PC-9 (cell line): ENCODE data around the gene MYOF. TPM values are rescaled to one million over a fixed set of nuclear protein-coding genes. Genes with fewer than 3 reads are reported as not detected.
A peak's percentile ranks its signal among the peaks of the same experiment; 100 is the strongest.
"Not testable (repeated sequence)": the region's sequence is repeated elsewhere in the genome, so short reads cannot be mapped to it uniquely, and the experiment has no call there.

ENCODE experiments used
- BruUV-seq: library from RNA; stranded (reverse); fragments of 400-500 nt; replicated peaks from 2 replicates; lab custom pipeline; 2021; lab: Mats Ljungman, UMichigan
- CTCF ChIA-PET: fragments of 300-600 bp; sonication (Branson Sonifier 250); formaldehyde crosslinking; loops from one replicate; lab custom pipeline; 2022; ENCODE audit warnings: antibody characterized with exemption; lab: Charles Lee
- POLR2A ChIA-PET: fragments of 300-600 bp; sonication (Branson Sonifier 250); formaldehyde crosslinking; loops from one replicate; lab custom pipeline; 2022; ENCODE audit warnings: antibody characterized with exemption; ENCODE audit not compliant: unreplicated experiment; lab: Charles Lee
- DNase-seq, 2 experiments: peaks; one replicate each; pipeline versions ENCODE4 v3.0.0 to v3.0.0-alpha.2; 2015 to 2022; ENCODE audit warnings: mixed read lengths in 1 of 2
- H2AFZ ChIP-seq: fragments of 200-600 bp; sonication (generic); 2 replicates; pipeline ENCODE4 v1.8.1; 2017; ENCODE audit warnings: antibody characterized with exemption
- H3F3A ChIP-seq: fragments of 200-600 bp; sonication (generic); 2 replicates; pipeline ENCODE4 v1.8.1; 2017; ENCODE audit warnings: antibody characterized with exemption, mild to moderate bottlenecking, low read depth; ENCODE audit not compliant: insufficient read depth
- H3K27ac ChIP-seq: fragments of 200-600 bp; sonication (generic); 2 replicates; pipeline ENCODE4 v1.6.1; 2016; ENCODE audit warnings: mixed run types
- H3K27me3 ChIP-seq: fragments of 200-600 bp; sonication (generic); 2 replicates; pipeline ENCODE4 v1.6.1; 2016; ENCODE audit warnings: low read depth, mixed run types; ENCODE audit not compliant: insufficient read depth
- H3K36me3 ChIP-seq: fragments of 200-600 bp; sonication (generic); 2 replicates; pipeline ENCODE4 v1.6.1; 2016; ENCODE audit warnings: low read depth, mixed run types
- H3K4me1 ChIP-seq: fragments of 200-600 bp; sonication (generic); replicated peaks from 2 replicates; pipeline ENCODE4 v1.6.1; 2016; ENCODE audit warnings: mixed run types; ENCODE audit not compliant: insufficient read depth
- H3K4me2 ChIP-seq: fragments of 200-600 bp; sonication (generic); 2 replicates; pipeline ENCODE4 v1.6.1; 2017; ENCODE audit warnings: mixed run types
- H3K4me3 ChIP-seq: fragments of 200-600 bp; sonication (generic); 2 replicates; pipeline ENCODE4 v1.6.1; 2016; ENCODE audit warnings: mixed run types
- H3K79me2 ChIP-seq: fragments of 200-600 bp; sonication (generic); 2 replicates; pipeline ENCODE4 v1.6.1; 2017; ENCODE audit warnings: low read depth, mixed run types
- H3K9me2 ChIP-seq: fragments of 200-600 bp; sonication (generic); 2 replicates; pipeline ENCODE4 v1.8.1; 2017; ENCODE audit warnings: mild to moderate bottlenecking; ENCODE audit not compliant: insufficient read depth
- H3K9me3 ChIP-seq: fragments of 200-600 bp; sonication (generic); 2 replicates; pipeline ENCODE4 v1.8.1; 2016; ENCODE audit warnings: low read depth; ENCODE audit not compliant: insufficient read depth
- H4K20me1 ChIP-seq: fragments of 200-600 bp; sonication (generic); 2 replicates; pipeline ENCODE4 v1.8.1; 2017; ENCODE audit not compliant: insufficient read depth
- CTCF ChIP-seq: fragments of 200-600 bp; sonication (generic); conservative IDR thresholded peaks from 2 replicates; pipeline ENCODE4 v1.6.1; 2017; ENCODE audit warnings: mixed run types, antibody characterized with exemption, mild to moderate bottlenecking, moderate library complexity
- EZH2 ChIP-seq: fragments of 200-600 bp; sonication (generic); IDR thresholded peaks from 2 replicates; pipeline ENCODE4 v1.8.0; 2017; ENCODE audit warnings: antibody characterized with exemption, low read depth
- intact Hi-C: fragments of 100-400 bp; cut with micrococcal nuclease; formaldehyde crosslinking; loops from one replicate; pipeline ENCODE4 v1.10.0; 2022; ENCODE audit not compliant: unreplicated experiment
- total RNA-seq: library from RNA; stranded (reverse); gene quantifications from 2 replicates; pipeline ENCODE4 v1.2.3, GENCODE V29; 2021

MYOF gene
- total RNA-seq, 1 experiment from 2014 or later, result 274 TPM

DNA sequence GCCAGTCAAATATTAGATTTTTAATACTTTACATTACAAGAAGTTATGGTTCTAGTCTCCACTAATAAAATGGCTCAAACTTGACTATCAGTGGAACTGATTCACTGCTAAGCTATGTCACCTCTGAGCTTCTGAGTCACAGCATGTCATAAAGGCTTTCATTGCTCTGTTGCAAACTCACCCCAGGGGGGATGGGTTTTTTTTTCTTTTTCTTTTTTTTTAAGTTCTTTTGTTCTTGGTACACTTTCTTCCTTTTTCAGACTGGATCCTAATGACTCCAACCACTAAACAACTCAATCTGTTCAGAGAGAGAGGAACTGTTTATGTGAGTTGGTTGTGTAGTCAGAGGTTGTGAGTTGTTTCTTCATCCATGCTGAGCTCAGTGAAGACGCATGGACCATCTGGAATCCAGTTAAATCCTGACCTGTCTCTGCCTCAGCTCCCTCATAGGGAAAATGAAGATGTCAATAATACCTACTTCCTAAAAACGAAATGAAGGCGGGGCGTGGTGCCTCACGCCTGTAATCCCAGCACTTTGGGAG lies 11.0 kb downstream of the MYOF start:
- peaks cover 54% of the 10 kb centered on the region for H3K79me2 ChIP-seq
- peaks cover 70% of the 10 kb centered on the region for H3K4me1 ChIP-seq
- no peak overlapping the region for H2AFZ ChIP-seq
- peaks cover 60% of the 10 kb centered on the region for H3F3A ChIP-seq
- H3K4me2 ChIP-seq, result peak overlapping the region; percentile 49; the same call in 1 of the 2 replicates
- ChIA-PET POLR2A (interaction anchor here (0.7 to 1.2 kb wide), 5 partner anchors 11 to 1936 kb away, joined by 4 to 16 read pairs (median 11); partner anchors contain the start of gene MYOF), CTCF (interaction anchor here (0.6 to 1.2 kb wide), 3 partner anchors 11 to 34 kb away, joined by 3 to 5 read pairs (median 4); partner anchors contain the start of gene MYOF)
- peak overlapping the region; percentile 97 for H3K27ac ChIP-seq
- TF ChIP-seq EZH2 (no peak), CTCF (no peak)
- DNase-seq, result peak in 1 of 2 experiments; percentile 81
- intact Hi-C loops, result no loop called here
- 0 out of 2 replicates have a peak overlapping the region, but pooled peaks have one; percentile 8 for H3K4me3 ChIP-seq
- H4K20me1 ChIP-seq, result no peaks in the 10 kb centered on the region
- H3K27me3 ChIP-seq, result no peaks in the 10 kb centered on the region
- no peaks in the 10 kb centered on the region for H3K9me2 ChIP-seq
- no peaks in the 10 kb centered on the region for H3K36me3 ChIP-seq
- no TSS peak for BruUV-seq
- no peaks in the 10 kb centered on the region for H3K9me3 ChIP-seq

DNA sequence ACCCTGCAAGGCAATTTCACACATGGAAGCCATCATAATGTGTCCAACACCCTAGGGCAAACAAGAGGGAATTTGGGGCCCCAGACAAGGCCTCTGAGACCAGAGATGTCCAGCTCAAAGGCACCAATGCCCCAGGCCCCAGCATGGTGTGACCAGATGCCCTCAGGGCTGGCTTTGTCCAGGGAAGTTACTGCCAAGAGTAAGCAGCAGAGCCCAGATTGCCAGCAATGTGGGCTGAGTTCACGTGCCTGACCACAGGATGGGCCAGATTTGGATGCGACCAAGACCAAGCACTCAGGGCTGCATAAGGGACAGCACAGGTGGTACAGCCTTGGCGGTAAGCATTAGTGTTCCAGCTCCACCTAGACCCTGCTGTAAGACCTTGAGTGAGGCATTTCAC lies 12.7 kb downstream of the MYOF start:
- Histone ChIP-seq H3K27me3 (no peaks in the 10 kb centered on the region), H2AFZ (no peak overlapping the region), H3K4me2 (peak overlapping the region; percentile 68), H3K9me2 (no peaks in the 10 kb centered on the region), H4K20me1 (no peaks in the 10 kb centered on the region), H3K36me3 (no peaks in the 10 kb centered on the region), H3K27ac (peak overlapping the region; percentile 97), H3K9me3 (no peaks in the 10 kb centered on the region), H3F3A (peaks cover 55% of the 10 kb centered on the region), H3K4me1 (peaks cover 55% of the 10 kb centered on the region), H3K4me3 (no peak overlapping the region), H3K79me2 (peaks cover 52% of the 10 kb centered on the region)
- no TSS peak for BruUV-seq
- intact Hi-C loops, result no loop called here
- no peak for DNase-seq
- ChIA-PET CTCF (no interaction called here), POLR2A (interaction anchor here (0.6 kb wide), 1 partner anchor 10 kb away, joined by 12 read pairs; no protein-coding TSS in a partner anchor)
- TF ChIP-seq CTCF (no peak), EZH2 (no peak)

GRCh38 chr10:93468461-93469213 lies 13.5 kb downstream of the MYOF start:
- Histone ChIP-seq H3K4me2 (peak overlapping the region; percentile 68), H3K9me3 (no peaks in the 10 kb centered on the region), H3K27me3 (no peaks in the 10 kb centered on the region), H4K20me1 (no peaks in the 10 kb centered on the region), H3F3A (peaks cover 55% of the 10 kb centered on the region), H3K9me2 (no peaks in the 10 kb centered on the region), H3K4me3 (peak overlapping the region; percentile 38; the same call in 1 of the 2 replicates), H3K27ac (peak overlapping the region; percentile 97), H3K36me3 (no peaks in the 10 kb centered on the region), H3K4me1 (peaks cover 47% of the 10 kb centered on the region), H3K79me2 (peaks cover 52% of the 10 kb centered on the region), H2AFZ (no peak overlapping the region)
- TF ChIP-seq EZH2, result no peak
- DNase-seq, result peak; percentile 63 to 80
- ChIA-PET CTCF (no interaction called here), POLR2A (interaction anchor here (0.6 to 1.1 kb wide), 5 partner anchors 9 to 48 kb away, joined by 4 to 12 read pairs (median 6); no protein-coding TSS in a partner anchor)
- intact Hi-C loops, result no loop called here
- TSS peak; percentile 45 for BruUV-seq

- BruUV-seq, DNase-seq, H3K27me3 ChIP-seq, H2AFZ ChIP-seq, intact Hi-C loops, H3K9me3 ChIP-seq, H3K9me2 ChIP-seq, H3K36me3 ChIP-seq, H4K20me1 ChIP-seq: not testable (repeated sequence)
- peak overlapping the region; percentile 68 for H3K4me2 ChIP-seq
- CTCF ChIA-PET, result interaction anchor here (0.5 kb wide), 1 partner anchor 14 kb away, joined by 3 read pairs; the partner anchor contains the start of gene MYOF
- POLR2A ChIA-PET, result interaction anchor here (0.6 kb wide), 1 partner anchor 47 kb away, joined by 7 read pairs; no protein-coding TSS in a partner anchor
- peaks cover 48% of the 10 kb centered on the region for H3K79me2 ChIP-seq
- H3K27ac ChIP-seq, result peak overlapping the region; percentile 97
- peak overlapping the region; percentile 38; the same call in 1 of the 2 replicates for H3K4me3 ChIP-seq
- peaks cover 51% of the 10 kb centered on the region for H3F3A ChIP-seq
- H3K4me1 ChIP-seq, result peaks cover 42% of the 10 kb centered on the region
These were observed 14.5 kb downstream of the MYOF start for GRCh38 chr10:93467635-93468034.
